BJ (cell line): ENCODE results near the gene EPB41L1. TPM values are rescaled to one million over a fixed set of nuclear protein-coding genes. Genes with fewer than 3 reads are reported as not detected.

Experiments used
- CTCF ChIA-PET: fragments of 350-600 bp; formaldehyde crosslinking; extraction: SDS; loops from one replicate; lab custom pipeline; 2021; ENCODE audit warnings: antibody characterized with exemption, inconsistent platforms; lab: Yijun Ruan, JAX
- POLR2A ChIA-PET: fragments of 300-600 bp; sonication (Branson Sonifier 250); formaldehyde crosslinking; extraction: SDS; loops from one replicate; lab custom pipeline; 2021; ENCODE audit warnings: antibody characterized with exemption; lab: Charles Lee
- DNase-seq: peaks from one replicate; pipeline ENCODE4 v3.0.0-alpha.2; 2011; ENCODE audit warnings: low read depth
- H3K27me3 ChIP-seq: 2 replicates; pipeline ENCODE4 v1.6.0; 2011; ENCODE audit warnings: low read length; ENCODE audit not compliant: control insufficient read depth, insufficient read depth
- H3K36me3 ChIP-seq: 2 replicates; pipeline ENCODE4 v1.5.1; 2011; ENCODE audit warnings: low read length; ENCODE audit not compliant: control insufficient read depth, insufficient read depth
- H3K4me3 ChIP-seq: 2 replicates; pipeline ENCODE4 v1.5.1; 2011; ENCODE audit warnings: low read depth, mild to moderate bottlenecking, control low read depth, low read length
- CTCF ChIP-seq: IDR thresholded peaks from 2 replicates; pipeline ENCODE4 v1.5.1; 2011; ENCODE audit warnings: low read depth, mild to moderate bottlenecking, control low read depth, inconsistent platforms, low read length, moderate library complexity; ENCODE audit not compliant: insufficient read depth
- polyA plus RNA-seq: library from polyadenylated mRNA; depleted of rRNA; stranded (reverse); fragments of >200 nt; gene quantifications from 2 replicates; pipeline ENCODE4 v1.2.3, GENCODE V29; 2011; rRNA removed

Gene EPB41L1
- polyA plus RNA-seq, 1 experiment, result 20.2 TPM

DNA sequence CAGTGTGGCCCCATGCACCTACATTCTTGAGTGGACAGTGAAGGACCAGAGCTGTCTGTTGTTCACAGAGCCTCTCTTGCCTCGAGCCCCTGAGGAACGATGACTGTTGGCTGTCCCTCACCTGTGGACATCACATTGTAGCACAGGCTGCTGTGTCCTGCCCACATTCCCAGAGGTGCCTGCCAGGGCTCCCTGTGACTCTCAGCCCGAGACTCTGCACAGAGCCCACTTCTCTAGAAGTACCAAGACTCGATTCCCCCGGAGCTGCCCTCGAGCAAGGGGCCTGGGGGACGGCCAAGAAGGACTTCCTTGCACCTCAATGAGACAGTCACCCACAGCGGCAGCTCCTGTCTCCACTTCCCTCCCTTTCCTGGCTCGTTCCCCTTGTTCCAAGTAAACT is 123.0 kb downstream of the EPB41L1 start:
- TF ChIP-seq CTCF, result no peak
- Histone ChIP-seq H3K27me3 (peaks cover 21% of the 10 kb centered on the region), H3K36me3 (no peaks in the 10 kb centered on the region), H3K4me3 (no peak overlapping the region)
- CTCF ChIA-PET, result no interaction called here
- no peak for DNase-seq
- POLR2A ChIA-PET, result no interaction called here

- no peaks in the 10 kb centered on the region for H3K36me3 ChIP-seq
- TF ChIP-seq CTCF, result no peak
- ChIA-PET POLR2A (no interaction called here), CTCF (no interaction called here)
- no peak overlapping the region for H3K4me3 ChIP-seq
- peaks cover 16% of the 10 kb centered on the region for H3K27me3 ChIP-seq
- DNase-seq, result no peak
These were observed 124.8 kb downstream of the EPB41L1 start for GRCh38 chr20:36279362-36279761.

DNA sequence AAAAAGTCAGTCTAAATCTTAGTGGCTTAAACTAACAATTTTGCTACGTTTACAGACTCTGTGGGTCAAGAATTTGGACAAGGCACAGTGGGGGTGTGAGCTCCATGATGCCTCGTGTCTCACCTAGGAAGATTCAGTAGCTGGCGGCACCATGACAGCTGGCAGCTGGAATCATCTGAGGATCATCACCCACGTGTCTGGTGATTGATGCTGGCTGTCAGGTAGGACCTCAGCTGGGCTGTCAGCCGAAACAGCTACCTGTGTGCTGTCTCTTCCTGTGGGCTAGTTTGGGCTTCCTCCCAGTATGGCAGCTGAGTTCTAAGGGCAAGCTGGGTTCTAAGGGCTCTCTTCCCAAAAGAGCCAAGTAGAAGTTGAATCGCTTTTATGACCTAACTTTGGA is 125.2 kb downstream of the EPB41L1 start:
- Histone ChIP-seq H3K36me3 (no peaks in the 10 kb centered on the region), H3K27me3 (peaks cover 13% of the 10 kb centered on the region), H3K4me3 (no peak overlapping the region)
- ChIA-PET CTCF (no interaction called here), POLR2A (no interaction called here)
- TF ChIP-seq CTCF, result no peak
- DNase-seq, result no peak

DNA sequence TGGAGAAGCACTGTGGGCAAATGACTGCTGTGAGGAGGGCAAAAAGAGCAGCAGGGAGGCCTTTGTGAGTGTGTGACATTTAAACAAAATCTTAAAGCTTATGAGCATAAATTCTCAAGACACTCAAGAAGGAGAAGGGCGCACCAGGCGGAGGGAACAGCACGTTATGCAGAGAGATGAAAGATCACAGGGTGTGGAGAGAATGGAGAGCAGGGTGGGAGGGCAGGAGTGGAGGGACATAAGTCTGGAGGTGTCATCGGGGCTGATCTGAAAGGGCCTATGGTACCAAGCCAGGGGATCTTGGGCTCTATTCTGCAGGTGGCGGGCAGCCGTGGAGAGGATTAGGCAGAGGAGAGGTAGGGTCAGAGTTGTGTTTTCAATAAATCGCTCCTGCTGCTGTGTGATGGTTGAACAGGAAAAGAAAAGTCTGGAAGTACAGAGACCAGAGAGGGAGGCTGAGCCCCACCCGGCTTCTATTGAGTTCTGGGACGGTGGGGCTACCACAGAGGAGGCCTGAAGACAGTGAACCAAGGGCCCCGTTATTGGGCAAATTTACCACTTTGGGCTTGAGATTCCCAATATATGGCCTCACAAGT is 127.3 kb downstream of the EPB41L1 start:
- no peak for TF ChIP-seq CTCF
- DNase-seq, result no peak
- peaks cover 12% of the 10 kb centered on the region for H3K27me3 ChIP-seq
- POLR2A ChIA-PET, result no interaction called here
- H3K36me3 ChIP-seq, result no peaks in the 10 kb centered on the region
- H3K4me3 ChIP-seq, result no peak overlapping the region
- CTCF ChIA-PET, result interaction anchor here (1.2 to 1.7 kb wide), 2 partner anchors 8 to 157 kb away, joined by 3 to 7 read pairs; no protein-coding TSS in a partner anchor

Other genes starting within 250 kb of the EPB41L1 start
- gene SCAND1, start 200.2 kb upstream of the EPB41L1 start, polyA plus RNA-seq, result 10.8 and 15.8 TPM in 2 replicates
- gene CNBD2, start 186.2 kb upstream of the EPB41L1 start, polyA plus RNA-seq, result 1.7 and 2.4 TPM in 2 replicates
- 35.4 and 54.4 TPM in 2 replicates for gene AAR2, start 81.7 kb downstream of the EPB41L1 start, polyA plus RNA-seq
- 21.2 and 34.9 TPM in 2 replicates for gene DLGAP4, start 151.6 kb downstream of the EPB41L1 start, polyA plus RNA-seq